Measurements from ENCODE around the gene NSUN7. TPM values are rescaled to one million over a fixed set of nuclear protein-coding genes. Genes with fewer than 3 reads are reported as not detected.
A peak's percentile ranks its signal among the peaks of the same experiment; 100 is the strongest.
"Not testable (repeated sequence)": the region's sequence is repeated elsewhere in the genome, so short reads cannot be mapped to it uniquely, and the experiment has no call there.

NSUN7 gene
- total RNA-seq, 4 donors from 2014 or later: 8.1 to 37.0 (median 17.3) TPM

DNA sequence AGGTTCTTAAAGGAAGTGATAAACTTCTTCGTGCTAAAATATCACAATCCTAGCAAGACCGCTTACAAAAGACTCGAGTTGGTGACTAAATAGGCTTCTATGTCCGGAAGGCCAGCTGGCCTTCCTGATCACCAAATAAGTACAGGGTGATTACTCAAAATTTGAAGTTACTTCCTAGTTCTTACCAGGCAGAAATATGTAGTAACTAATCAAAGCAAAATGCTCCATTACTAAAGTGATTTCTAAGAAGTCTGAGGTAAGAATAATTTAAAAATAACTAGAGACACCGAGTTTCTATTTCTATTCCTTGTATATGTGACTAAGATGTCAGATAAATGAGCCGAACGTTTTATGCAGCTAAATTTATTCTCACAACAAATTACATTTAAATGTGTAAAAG lies 62.2 kb downstream of the NSUN7 start:
- Histone ChIP-seq H3K4me3 (no peak overlapping the region), H3K27ac (peak overlapping the region in 1 of 4 donors; percentile 15), H3K36me3 (peaks cover 0 to 5% (median 0%) of the 10 kb centered on the region in 4 donors), H3K9me3 (no peaks in the 10 kb centered on the region), H3K27me3 (no peaks in the 10 kb centered on the region), H3K4me1 (no peaks in the 10 kb centered on the region)
- in situ Hi-C loops (cut with MboI; ENCODE audit: low pct_ligation_motif_present in 1 of 4, low pct_unique_long_range_greater_than_20kb in 1 of 4, low sequenced_read_pairs in 3 of 4): no loop called here
- TF ChIP-seq EP300 (IDR thresholded peaks at IDR 0.05; ENCODE audit: low read depth): no peak
- TF ChIP-seq, protein P1, sequence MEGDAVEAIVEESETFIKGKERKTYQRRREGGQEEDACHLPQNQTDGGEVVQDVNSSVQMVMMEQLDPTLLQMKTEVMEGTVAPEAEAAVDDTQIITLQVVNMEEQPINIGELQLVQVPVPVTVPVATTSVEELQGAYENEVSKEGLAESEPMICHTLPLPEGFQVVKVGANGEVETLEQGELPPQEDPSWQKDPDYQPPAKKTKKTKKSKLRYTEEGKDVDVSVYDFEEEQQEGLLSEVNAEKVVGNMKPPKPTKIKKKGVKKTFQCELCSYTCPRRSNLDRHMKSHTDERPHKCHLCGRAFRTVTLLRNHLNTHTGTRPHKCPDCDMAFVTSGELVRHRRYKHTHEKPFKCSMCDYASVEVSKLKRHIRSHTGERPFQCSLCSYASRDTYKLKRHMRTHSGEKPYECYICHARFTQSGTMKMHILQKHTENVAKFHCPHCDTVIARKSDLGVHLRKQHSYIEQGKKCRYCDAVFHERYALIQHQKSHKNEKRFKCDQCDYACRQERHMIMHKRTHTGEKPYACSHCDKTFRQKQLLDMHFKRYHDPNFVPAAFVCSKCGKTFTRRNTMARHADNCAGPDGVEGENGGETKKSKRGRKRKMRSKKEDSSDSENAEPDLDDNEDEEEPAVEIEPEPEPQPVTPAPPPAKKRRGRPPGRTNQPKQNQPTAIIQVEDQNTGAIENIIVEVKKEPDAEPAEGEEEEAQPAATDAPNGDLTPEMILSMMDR (IDR thresholded peaks at IDR 0.05): no peak
- TF ChIP-seq POLR2A (IDR thresholded peaks at IDR 0.05): no peak
- no peak for TF ChIP-seq POLR2AphosphoS5 (IDR thresholded peaks at IDR 0.05)
- DNase-seq: no peak
- intact Hi-C loops (cut with DNase I; ENCODE audit: low total_unique reads): no loop called here
- 70 to 75% methylated on average over 4 to 7 of the region's 7 CpGs for WGBS, 2 donors (ENCODE audit: low coverage in 1 of 2)

DNA sequence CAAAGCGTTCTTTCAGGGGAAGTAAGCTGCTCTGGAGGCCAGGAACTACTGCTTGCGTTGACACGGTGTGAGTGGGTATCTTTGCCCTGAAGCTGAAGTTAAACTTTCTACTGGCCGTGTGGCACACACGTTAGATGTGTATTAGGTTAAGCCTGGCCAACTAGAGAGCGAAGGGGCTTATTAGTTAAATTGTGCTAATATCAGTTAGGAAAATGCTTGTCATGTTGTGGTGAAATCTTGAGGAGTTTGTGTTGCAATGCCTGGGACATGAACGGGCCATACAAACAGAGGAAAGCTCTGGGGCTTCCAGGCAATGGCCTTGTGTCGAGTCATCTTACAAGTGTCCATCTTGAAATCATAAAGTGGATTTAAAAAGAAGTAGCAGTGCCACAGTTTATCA lies 62.6 kb downstream of the NSUN7 start:
- peaks cover 0 to 5% (median 0%) of the 10 kb centered on the region in 4 donors for H3K36me3 ChIP-seq
- H3K27me3 ChIP-seq: no peaks in the 10 kb centered on the region
- H3K4me3 ChIP-seq: no peak overlapping the region
- peak overlapping the region in 1 of 4 donors; percentile 15 for H3K27ac ChIP-seq
- TF ChIP-seq POLR2A (IDR thresholded peaks at IDR 0.05) (no peak), EP300 (IDR thresholded peaks at IDR 0.05; ENCODE audit: low read depth) (no peak), POLR2AphosphoS5 (IDR thresholded peaks at IDR 0.05) (no peak)
- TF ChIP-seq, protein P1 (IDR thresholded peaks at IDR 0.05): no peak
- H3K4me1 ChIP-seq: no peaks in the 10 kb centered on the region
- no peak for DNase-seq
- no peaks in the 10 kb centered on the region for H3K9me3 ChIP-seq
- intact Hi-C loops (cut with DNase I; ENCODE audit: low total_unique reads): no loop called here
- 85 to 90% methylated on average over 8 of the region's 8 CpGs for WGBS, 2 donors (ENCODE audit: low coverage in 1 of 2)
- in situ Hi-C loops (cut with MboI; ENCODE audit: low pct_ligation_motif_present in 1 of 4, low pct_unique_long_range_greater_than_20kb in 1 of 4, low sequenced_read_pairs in 3 of 4): no loop called here

DNA sequence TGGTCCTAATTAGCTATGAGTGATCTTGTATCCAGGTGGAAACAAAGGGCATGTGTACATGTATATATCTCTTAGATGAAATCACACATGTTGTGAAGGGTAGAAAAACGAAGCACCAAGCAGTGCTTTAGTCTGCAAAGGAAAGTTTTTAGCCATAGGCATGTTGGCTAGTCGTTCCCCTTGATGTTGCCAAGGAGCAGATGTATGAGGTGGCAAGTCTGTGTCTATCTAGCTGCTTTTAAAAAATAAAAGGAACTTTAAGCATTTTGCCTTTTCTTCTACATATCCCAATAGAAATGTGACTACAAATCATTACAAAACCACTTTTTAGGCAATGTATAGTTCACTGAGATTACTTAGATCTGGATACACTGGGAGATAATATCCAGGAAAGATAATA lies 63.1 kb downstream of the NSUN7 start:
- Histone ChIP-seq H3K27me3 (no peaks in the 10 kb centered on the region), H3K36me3 (peaks cover 0 to 5% (median 0%) of the 10 kb centered on the region in 4 donors), H3K27ac (peak overlapping the region in 1 of 4 donors; percentile 15), H3K4me1 (no peaks in the 10 kb centered on the region), H3K4me3 (no peak overlapping the region), H3K9me3 (no peaks in the 10 kb centered on the region)
- 77 to 78% methylated on average over 2 of the region's 2 CpGs for WGBS, 2 donors (ENCODE audit: low coverage in 1 of 2)
- no peak for DNase-seq
- in situ Hi-C loops (cut with MboI; ENCODE audit: low pct_ligation_motif_present in 1 of 4, low pct_unique_long_range_greater_than_20kb in 1 of 4, low sequenced_read_pairs in 3 of 4): no loop called here
- intact Hi-C loops (cut with DNase I; ENCODE audit: low total_unique reads): no loop called here
- TF ChIP-seq, protein P1 (IDR thresholded peaks at IDR 0.05): no peak
- TF ChIP-seq POLR2AphosphoS5 (IDR thresholded peaks at IDR 0.05): no peak
- no peak for TF ChIP-seq EP300 (IDR thresholded peaks at IDR 0.05; ENCODE audit: low read depth)
- no peak for TF ChIP-seq POLR2A (IDR thresholded peaks at IDR 0.05)

DNA sequence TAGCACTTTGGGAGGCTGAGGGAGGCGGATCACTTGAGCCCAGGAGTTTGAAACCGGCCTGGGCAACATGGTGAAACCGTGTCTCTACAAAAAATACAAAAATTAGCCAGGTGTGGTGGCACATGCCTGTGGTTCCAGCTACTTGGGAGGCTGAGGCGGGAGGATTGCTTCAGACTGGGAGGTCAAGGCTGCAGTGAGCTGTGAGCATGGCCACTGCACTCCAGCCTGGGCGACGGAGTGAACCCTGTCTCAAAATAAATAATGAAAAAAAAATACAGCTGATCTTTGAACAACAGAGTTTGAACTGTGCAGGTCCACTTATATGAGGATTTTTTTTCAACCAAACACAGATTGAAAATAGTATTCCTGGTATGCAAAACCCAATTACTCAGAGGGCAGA lies 67.4 kb downstream of the NSUN7 start:
- DNase-seq; in situ Hi-C loops (cut with MboI; ENCODE audit: low pct_ligation_motif_present in 1 of 4, low pct_unique_long_range_greater_than_20kb in 1 of 4, low sequenced_read_pairs in 3 of 4); H3K9me3 ChIP-seq; H3K36me3 ChIP-seq; intact Hi-C loops (cut with DNase I; ENCODE audit: low total_unique reads); H3K27me3 ChIP-seq; H3K4me1 ChIP-seq; H3K4me3 ChIP-seq; H3K27ac ChIP-seq: not testable (repeated sequence)
- 90% methylated on average over 2 to 6 of the region's 6 CpGs for WGBS, 2 donors (ENCODE audit: low coverage in 1 of 2)

DNA sequence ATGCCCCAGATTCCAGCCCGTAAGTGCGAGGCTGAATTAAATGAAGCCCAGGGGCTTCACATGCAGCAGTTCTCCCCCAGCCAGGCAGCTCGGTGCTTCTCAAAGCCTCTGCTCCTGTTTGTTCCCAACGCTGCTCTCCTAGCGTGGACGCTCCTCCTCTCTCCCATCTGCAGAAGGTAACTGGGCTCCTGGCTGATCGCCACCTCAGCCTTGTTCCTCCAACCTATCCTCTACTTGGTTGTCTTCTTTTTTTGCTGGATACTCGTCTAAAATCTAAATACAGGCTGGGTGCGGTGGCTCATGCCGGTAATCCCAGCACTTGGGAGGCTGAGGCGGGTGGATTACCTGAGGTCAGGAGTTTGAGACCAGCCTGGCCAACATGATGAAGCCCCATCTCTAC lies 70.3 kb downstream of the NSUN7 start:
- intact Hi-C loops (cut with DNase I; ENCODE audit: low total_unique reads): loop anchor here (1.0 kb wide), 1 partner anchor 25 kb away; no protein-coding TSS in a partner anchor
- in situ Hi-C loops (cut with MboI; ENCODE audit: low pct_ligation_motif_present in 1 of 4, low pct_unique_long_range_greater_than_20kb in 1 of 4, low sequenced_read_pairs in 3 of 4): no loop called here
- TF ChIP-seq, protein P1 (IDR thresholded peaks at IDR 0.05): no peak
- TF ChIP-seq POLR2AphosphoS5 (IDR thresholded peaks at IDR 0.05): no peak
- TF ChIP-seq POLR2A (IDR thresholded peaks at IDR 0.05): no peak
- no peak for TF ChIP-seq EP300 (IDR thresholded peaks at IDR 0.05; ENCODE audit: low read depth)
- no peak overlapping the region for H3K4me3 ChIP-seq
- no peaks in the 10 kb centered on the region for H3K4me1 ChIP-seq
- no peaks in the 10 kb centered on the region for H3K27me3 ChIP-seq
- no peak overlapping the region for H3K27ac ChIP-seq
- peaks cover 0 to 5% (median 1%) of the 10 kb centered on the region in 4 donors for H3K36me3 ChIP-seq
- WGBS, 2 donors (ENCODE audit: low coverage in 1 of 2): 95 to 97% methylated on average over 5 to 11 of the region's 11 CpGs
- H3K9me3 ChIP-seq: no peaks in the 10 kb centered on the region
- DNase-seq: no peak

Measured in transverse colon (tissue), 4 donors.